ENCODE results near the gene CCND3.

CCND3 gene

DNA sequence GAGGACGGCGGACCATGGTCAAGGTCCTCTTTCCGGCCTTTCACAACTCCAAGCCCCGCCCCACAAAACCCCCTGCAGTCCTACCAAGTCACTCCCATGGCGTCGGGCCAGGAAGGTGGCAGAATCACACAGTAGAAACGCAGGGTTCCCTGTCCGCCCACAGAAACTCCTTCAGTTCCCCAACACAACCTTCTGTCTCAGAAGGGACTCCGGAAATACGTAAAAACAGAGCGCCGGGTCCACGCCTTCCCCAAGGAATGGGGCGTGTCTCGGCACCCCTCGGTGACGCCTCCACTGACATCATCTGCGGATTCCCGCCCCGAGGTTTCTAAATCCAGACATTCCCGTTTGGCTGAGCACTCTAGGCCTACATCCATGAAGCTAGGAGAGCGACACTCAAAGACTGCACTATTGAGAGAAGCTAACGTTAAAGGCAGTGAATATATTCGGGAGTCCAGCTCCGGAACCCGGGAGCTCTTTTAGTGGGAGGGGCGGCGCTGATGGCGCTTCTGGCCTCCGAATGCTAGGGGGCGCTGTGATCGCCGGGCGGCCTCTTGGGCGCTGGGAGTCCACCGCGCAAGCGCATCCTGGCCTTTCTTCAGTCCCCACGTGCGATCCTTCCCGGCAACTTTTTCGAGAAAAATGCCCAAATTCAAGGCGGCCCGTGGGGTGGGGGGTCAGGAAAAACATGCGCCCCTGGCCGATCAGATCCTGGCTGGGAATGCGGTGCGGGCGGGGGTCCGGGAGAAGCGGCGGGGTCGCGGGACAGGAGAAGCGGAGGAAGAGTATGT is 20.5 kb downstream of the CCND3 start, which contains the start of the genes BYSL and MED20:
Gene BYSL, plus strand, starts transcription at position 579 of the 791 bp plus-strand sequence. Its CDS starts 64 bp downstream, at position 643.
Gene MED20, minus strand, starts transcription at position 219 of the 791 bp plus-strand sequence. Its CDS starts 121 bp downstream, at position 98.
- DNase-seq, result peak; percentile 71 to 99 (median 96)

DNA sequence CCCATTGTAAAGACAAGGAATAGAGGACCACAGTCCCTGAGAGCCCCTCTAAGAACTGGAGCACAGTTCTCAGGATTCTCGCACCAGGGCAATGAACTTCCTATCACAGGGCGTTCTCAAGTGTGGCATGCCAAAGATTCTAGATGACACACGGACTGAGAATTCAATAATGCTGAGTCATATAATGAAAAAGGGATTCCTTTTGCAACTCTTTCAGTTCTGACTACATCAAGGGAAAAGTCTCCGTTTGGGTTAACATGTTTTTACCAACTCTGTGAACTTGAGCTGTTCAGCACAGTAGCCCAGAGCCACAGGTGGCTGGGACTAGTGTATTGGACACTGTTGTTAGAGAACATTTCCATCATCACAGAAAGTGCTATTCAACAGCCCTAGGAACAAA is 24.1 kb downstream of the CCND3 start:
- no peak for DNase-seq

DNA sequence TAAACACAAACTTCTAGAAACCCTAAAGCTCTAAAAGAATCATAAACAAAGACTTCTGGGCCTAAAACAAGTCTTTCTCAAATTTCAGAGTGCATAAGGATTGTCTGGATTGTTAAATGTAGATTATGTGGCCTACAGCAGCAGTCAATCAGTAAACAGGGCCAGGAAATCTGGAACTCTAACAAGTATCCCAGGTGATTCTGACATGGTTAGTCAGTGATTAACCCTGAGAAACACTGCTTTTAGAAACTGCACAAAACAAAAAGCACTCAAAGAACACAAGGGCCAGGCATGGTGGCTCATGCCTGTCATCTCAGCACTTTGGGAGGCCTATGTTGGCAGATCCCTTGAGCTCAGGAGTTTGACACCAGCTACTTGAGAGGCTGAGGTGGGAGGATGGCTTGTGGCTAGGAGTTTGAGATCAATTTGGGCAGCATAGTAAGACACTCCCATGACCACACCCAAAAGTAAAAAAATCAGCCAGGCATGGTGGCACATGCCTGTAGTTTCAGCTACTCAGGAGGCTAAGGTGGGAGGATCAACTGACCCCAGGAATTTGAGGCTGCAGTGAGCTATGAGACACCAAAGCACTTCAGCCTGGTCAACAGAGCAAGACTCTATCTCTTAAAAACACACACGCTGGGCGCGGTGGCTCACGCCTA is 26.6 kb downstream of the CCND3 start:
- no peak for DNase-seq

DNA sequence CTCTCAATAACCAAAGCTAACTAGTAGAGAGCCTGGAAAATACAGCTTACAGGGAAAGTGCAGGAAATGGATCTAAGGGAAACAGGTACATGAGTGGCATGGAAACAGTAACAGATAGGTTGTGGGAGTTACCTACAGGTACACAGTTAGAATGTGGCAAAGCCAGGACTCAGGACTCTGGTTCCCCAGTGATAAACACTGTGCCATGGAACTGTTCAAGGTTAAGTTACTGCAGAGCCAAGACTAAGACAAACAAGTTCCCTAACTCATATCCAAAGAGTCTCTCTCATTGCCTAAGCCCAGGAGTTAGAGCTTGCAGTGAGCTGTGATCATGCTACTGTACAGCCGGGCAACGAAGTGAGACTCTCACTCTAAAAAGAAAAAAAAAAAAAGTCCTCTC is 27.3 kb downstream of the CCND3 start:
- no peak for DNase-seq

DNA sequence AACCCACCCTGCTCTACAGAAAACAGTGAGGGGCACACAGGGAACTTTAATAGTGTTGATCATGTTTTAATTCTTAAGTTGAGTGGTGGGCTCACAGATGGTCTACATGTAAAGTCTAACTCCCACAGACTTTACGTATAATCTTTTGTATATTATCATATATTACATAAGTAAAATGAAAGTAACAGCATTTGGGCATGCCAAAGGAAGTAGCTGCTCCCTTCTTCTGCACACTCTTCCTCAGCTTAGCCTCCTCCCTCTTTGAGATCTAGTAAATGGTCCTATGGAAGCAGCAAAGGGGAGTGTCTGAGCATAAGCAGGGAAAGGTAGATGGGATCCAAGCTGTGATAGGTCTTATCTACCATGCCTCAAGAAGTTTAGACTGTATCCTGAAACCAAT is 31.9 kb downstream of the CCND3 start:
- DNase-seq, result no peak

DNA sequence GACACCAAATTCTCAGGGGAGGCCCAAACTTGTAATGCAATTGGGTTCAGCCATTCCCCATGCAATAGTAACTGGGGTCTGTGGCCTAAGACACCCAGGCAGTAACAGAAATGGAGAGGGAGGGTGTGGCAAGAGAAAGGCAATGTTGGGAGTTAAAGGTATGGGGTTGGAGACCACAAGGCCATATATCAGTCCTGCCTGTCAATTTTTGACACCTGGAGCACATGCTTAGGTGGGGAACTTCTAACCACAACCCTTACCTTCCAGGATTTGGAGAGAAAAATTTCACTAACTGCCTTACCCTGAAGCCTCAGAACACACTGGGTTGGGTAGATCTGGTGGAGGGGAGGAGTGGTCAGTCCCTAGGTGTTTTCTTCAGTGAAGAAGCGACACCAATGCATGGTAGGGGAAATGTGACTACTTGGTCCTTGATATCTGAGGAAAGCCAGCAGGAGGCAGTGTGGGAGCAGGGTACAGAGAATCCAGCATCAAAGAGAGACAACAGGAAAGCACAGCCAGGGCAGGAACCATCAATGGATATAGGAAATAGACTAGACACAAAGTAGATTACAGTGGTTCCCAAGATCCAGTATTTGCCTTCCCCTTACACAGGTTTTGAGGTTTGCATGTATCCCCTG is 39.6 kb downstream of the CCND3 start:
- DNase-seq, result no peak

DNA sequence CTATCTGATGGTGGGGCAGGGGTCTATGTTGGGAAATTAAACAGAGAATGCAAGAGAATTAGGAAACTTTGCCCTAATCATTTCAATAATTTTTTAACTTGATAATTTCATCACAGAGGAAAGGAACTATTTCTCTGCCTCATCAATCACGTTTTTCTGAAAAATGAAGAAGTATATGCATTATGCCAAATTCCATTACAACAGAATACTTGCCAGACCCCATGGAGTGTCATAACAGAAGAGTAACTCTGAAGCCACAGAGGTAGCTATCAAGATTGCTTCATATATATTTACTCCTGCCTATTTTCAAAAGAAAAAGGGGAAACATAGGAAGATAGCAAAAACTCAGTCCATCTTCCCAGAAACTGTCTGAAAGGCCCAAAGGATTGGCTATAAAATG is 40.7 kb downstream of the CCND3 start:
- DNase-seq, result no peak

DNA sequence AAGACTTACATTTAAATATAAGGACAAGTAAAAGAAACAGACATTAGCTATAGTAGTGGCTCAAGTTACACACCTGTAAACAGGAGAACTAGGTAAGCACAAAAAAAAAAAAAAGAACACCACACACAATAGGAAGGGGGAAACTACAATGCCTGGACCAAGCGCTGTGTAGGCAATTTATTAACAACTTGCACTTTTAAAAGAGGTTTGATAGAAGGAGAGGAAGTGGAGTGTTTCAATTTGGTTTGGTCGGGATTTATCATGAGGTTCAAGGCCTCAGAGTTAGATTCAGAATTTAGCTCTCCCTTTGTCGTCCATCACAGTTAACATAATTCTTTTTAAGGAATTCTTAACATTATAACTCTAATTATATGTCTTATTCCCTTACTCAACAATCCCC is 45.3 kb downstream of the CCND3 start:
- DNase-seq, result no peak

DNA sequence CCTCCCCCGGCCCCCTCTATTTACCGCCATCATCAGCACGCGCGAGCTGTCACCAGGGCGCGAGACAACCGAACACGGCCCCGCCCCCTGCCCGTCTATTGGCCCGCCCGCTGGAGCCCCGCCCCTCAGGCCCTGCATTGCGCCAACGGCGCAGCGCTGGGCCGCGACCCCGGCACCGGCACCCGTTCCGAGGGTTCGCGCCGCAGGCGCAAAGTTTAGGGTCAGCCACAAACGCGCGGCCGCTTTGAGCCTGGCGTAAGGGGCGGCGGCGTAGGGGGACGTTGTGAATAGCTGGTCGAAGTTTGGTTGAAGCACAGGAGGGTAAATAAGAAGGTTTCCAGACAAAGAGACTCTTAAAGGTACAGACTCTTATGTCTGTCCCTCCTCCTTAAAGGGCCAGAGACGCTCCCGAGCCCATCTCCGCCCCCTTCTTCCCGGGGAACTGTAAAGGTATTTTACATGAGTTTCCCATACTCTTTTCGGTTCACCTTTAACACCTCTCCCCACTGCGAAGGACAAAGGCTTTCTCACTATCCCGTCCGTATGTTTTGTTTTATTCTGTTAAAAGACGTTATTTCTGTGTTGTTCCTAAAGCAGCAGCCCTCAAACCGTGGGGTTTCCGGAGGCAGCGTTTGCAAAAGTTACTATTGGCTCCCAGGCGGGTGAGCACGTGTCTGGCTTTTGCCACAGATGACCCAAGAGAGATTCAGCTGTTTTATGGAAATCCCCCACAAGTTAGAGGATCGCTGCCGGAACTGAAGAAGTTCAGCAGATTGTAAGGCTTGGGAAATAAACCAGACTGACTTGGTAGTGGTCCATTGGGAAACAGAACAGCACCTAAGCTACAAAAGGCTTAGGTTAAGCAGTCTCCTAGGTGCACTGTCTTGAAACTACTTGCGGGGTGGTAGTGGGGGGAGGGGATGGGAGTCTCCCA is 46.0 kb downstream of the CCND3 start, which contains the start of gene USP49:
Gene USP49, minus strand, starts transcription at position 76 of the 934 bp plus-strand sequence. CDS start 88,392 bp downstream, outside the sequence.
- peak; percentile 31 to 92 (median 80) for DNase-seq

DNA sequence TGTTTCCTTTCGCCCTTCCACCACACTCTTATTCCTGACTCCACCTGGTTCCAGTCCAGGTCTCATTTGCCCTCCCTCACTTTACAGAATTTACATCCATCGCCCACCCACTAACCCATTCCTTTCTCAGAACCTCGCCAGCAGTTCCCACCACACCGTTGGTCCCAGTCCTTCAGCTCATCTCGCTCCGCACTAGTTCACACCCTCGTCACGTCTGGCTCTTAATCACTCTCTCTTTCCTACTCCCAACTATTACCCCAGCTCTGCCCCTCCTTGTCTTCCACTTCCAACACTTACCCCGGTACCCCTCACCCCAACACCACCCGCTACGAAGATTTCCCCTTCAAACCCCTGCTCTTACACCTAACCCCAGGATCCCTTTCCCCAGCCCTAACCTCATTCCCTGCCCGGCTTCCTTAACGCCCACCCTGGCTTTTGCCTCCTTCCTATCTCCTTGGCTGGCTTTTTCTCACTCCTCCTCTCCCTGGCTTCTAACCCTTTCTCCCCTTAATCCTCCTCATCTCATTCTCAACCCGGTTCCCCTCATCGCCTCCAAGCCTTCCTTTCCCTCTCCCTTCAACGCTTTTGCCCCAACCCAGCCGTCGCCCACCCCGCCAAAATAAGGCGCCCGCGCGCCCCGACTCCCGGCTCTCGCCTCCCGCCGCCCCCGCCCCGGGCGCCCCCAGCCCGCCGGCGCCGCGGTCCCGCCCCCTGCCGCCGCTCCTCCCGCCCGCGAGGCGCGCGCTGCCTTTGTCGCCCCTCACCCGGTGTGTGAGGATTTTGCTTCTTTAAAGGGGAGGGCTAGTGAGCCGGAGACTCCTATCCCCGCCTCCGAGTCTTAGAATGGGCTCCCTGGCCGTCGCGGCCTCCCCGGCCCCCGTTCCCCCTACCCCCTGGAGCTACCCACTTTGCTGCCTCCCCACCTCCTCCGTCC is 47.0 kb downstream of the CCND3 start:
- DNase-seq, result peak in 4 of 14 donors; percentile 16 to 42 (median 34)

DNA sequence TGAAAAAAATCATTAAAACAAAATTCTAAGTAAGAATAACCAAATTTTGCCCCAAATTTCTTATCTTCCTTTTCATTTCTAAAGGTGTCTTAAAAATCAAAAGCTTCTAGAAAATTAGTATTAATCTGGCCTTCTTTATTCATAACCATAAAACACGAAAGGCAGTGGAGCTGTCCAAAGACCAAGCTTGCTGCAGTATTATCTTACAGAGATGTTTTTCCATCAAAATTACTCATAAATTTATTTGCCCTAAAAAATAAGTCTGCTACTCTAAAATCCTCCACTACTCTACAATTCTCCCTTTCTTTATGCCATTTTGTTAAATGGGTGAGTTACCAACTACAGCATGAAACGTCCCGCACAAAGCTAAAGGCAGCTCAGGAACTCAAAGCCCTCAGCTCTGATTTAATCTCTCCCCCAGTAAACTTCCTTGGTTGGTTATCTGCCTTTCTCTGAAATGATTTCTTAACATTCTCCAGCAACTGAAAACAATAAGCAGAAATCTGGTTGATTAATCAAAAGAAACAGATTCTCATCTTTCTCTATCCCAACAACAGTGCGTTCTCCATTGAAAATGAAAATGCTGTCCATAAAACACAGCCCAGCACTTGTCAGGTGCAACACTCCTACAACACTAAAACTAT is 48.6 kb downstream of the CCND3 start:
- DNase-seq, result no peak

DNA sequence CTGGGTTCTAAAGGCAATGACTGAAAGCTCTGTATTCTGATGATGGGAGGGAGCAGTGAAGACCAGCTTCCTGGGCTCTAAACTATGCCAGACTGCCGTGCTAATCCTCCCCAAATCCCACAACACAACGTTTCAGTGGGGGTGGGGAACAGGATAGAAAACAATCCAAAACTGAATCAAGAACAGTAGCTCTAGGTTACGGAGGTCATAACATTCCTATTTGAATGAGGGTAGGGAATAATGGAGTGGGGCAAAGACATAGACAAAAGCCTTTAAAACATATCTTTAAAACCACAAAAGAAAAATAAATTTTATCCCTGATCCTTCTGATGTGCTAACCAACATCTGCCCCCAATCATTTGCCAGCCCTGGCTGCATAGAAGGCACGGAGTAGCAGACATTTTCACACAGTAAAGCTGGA is 54.3 kb downstream of the CCND3 start:
- no peak for DNase-seq

DNA sequence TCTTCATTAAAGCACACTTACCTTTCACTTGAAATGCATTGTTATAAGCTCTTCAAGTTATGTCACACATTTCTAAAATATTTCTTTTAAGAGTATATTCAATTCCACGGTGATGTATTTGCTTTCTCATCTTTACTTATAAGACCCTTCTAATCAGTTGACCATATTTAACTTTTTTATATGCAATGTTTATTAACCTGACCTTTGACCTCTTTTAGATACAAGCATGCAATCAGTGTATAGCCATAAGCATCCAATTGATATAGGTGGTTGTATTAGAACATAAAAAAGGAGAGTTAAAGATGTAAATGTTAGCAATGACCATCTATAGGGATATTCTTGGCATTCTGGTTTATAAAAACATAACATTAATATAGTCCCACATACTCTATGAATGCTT is 55.7 kb downstream of the CCND3 start:
- DNase-seq, result no peak

DNA sequence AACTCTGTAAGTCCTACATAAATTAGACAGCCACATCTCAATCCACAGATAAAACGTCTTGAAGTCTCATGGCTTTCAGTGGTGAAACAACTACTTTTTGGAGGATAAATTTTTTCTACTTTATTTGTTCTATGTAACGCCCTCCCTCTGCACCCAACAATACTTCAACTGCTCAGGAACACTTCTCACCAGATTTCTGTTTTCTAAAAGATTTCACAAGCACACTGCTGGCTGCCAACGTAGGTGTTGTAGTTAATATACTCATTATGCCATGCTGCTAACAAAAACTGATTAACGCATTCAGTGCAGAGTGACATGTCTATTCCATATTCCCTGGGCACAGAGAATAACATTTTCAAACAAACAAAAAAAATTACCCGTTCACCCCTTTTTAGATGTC is 56.7 kb downstream of the CCND3 start:
- no peak for DNase-seq

Data from C1 segment of cervical spinal cord (tissue), 14 donors.